Thyroid gland (tissue), 4 donors: ENCODE data around the gene FZD4. TPM values are rescaled to one million over a fixed set of nuclear protein-coding genes. Genes with fewer than 3 reads are reported as not detected.

Experiments used
- DNase-seq, 2 donors: peaks; one replicate each; pipeline ENCODE4 v3.0.0-alpha.2; 2019
- H3K27ac ChIP-seq, 3 donors: fragments of 200-600 bp; sonication (generic); 1 replicate in 2 of 3; 2 replicates in 1 of 3; pipeline ENCODE4 v1.5.1; 2016 to 2019; ENCODE audit warnings: mild to moderate bottlenecking in 1 of 3, moderate library complexity in 1 of 3
- H3K27me3 ChIP-seq: fragments of 200-600 bp; sonication (generic); one replicate; pipeline ENCODE4 v1.5.1; 2019
- H3K36me3 ChIP-seq, 2 donors: fragments of 200-600 bp; sonication (generic); one replicate each; pipeline ENCODE4 v1.5.1; 2016 to 2019
- H3K4me1 ChIP-seq, 2 donors: fragments of 200-600 bp; sonication (generic); one replicate each; pipeline ENCODE4 v1.5.1; 2017 to 2019
- H3K4me3 ChIP-seq, 3 donors: fragments of 200-600 bp; sonication (generic); replicated peaks in 1 of 3; 1 replicate in 2 of 3; 2 replicates in 1 of 3; pipeline ENCODE4 v1.5.1; 2016; ENCODE audit warnings: mild to moderate bottlenecking in 1 of 3
- H3K9me3 ChIP-seq: fragments of 200-600 bp; sonication (generic); one replicate; pipeline ENCODE4 v1.5.1; 2017
- CTCF ChIP-seq, 6 experiments: fragments of 200-600 bp in 3 of 6; fragments of 450-650 bp in 3 of 6; sonication (generic) in 3 of 6; IDR thresholded peaks; one replicate each; pipeline ENCODE4 v1.5.1; 2016 to 2019; ENCODE audit warnings: antibody characterized with exemption in 6 of 6, mild to moderate bottlenecking in 2 of 6, inconsistent platforms in 1 of 6, moderate library complexity in 1 of 6
- POLR2A ChIP-seq, 2 donors: fragments of 450-650 bp; IDR thresholded peaks; one replicate each; pipeline ENCODE4 v1.6.1; 2017; ENCODE audit warnings: antibody characterized with exemption in 2 of 2, mild to moderate bottlenecking in 2 of 2, moderate library complexity in 1 of 2
- WGBS, 2 donors: methylation state at CpG; one replicate each; pipeline ENCODE4 v1.1.5; 2017; 5-methylcytosine and 5-hydroxymethylcytosine counted together
- intact Hi-C: fragments of 100-400 bp; cut with DNase I; formaldehyde crosslinking; loops from one replicate; pipeline ENCODE4 v1.15.1; 2023
- total RNA-seq, 4 donors: library from RNA; depleted of rRNA; stranded (reverse); fragments of >200 nt; gene quantifications; one replicate each; pipeline ENCODE4 v1.2.3, GENCODE V29; 2016

FZD4 gene
- total RNA-seq, 4 donors from 2014 or later = 32.9 to 70.8 (median 48.0) TPM

GRCh38 chr11:86910592-86910991 lies 44.6 kb downstream of the FZD4 start:
- Histone ChIP-seq H3K27ac (no peak overlapping the region), H3K9me3 (no peaks in the 10 kb centered on the region), H3K27me3 (no peaks in the 10 kb centered on the region), H3K4me3 (no peak overlapping the region), H3K4me1 (no peaks in the 10 kb centered on the region), H3K36me3 (no peaks in the 10 kb centered on the region)
- no peak for DNase-seq
- TF ChIP-seq CTCF (IDR thresholded peaks at IDR 0.05) (no peak), POLR2A (IDR thresholded peaks at IDR 0.05) (no peak)
- 84 to 87% methylated on average over 3 of the region's 3 CpGs for WGBS, 2 donors
- intact Hi-C loops = no loop called here

GRCh38 chr11:86906198-86906597 lies 49.0 kb downstream of the FZD4 start:
- intact Hi-C loops = no loop called here
- DNase-seq = no peak
- H3K36me3 ChIP-seq = no peaks in the 10 kb centered on the region
- WGBS, 2 donors = 87% methylated on average over 18 to 23 of the region's 24 CpGs
- H3K4me3 ChIP-seq = no peak overlapping the region
- H3K4me1 ChIP-seq = no peaks in the 10 kb centered on the region
- H3K27ac ChIP-seq = no peak overlapping the region
- no peaks in the 10 kb centered on the region for H3K9me3 ChIP-seq
- no peaks in the 10 kb centered on the region for H3K27me3 ChIP-seq
- TF ChIP-seq POLR2A (IDR thresholded peaks at IDR 0.05) (no peak), CTCF (IDR thresholded peaks at IDR 0.05) (no peak)

- no peaks in the 10 kb centered on the region for H3K4me1 ChIP-seq
- no peaks in the 10 kb centered on the region for H3K27me3 ChIP-seq
- H3K27ac ChIP-seq = no peak overlapping the region
- no peak for DNase-seq
- TF ChIP-seq POLR2A (IDR thresholded peaks at IDR 0.05) = no peak
- H3K36me3 ChIP-seq = no peaks in the 10 kb centered on the region
- intact Hi-C loops = no loop called here
- WGBS, 2 donors = 97% methylated on average over 3 of the region's 3 CpGs
- no peak overlapping the region for H3K4me3 ChIP-seq
- no peaks in the 10 kb centered on the region for H3K9me3 ChIP-seq
Measured at GRCh38 chr11:86905252-86905651, 49.9 kb downstream of the FZD4 start.

GRCh38 chr11:86904001-86904400 lies 51.2 kb downstream of the FZD4 start:
- TF ChIP-seq POLR2A (IDR thresholded peaks at IDR 0.05) (no peak), CTCF (IDR thresholded peaks at IDR 0.05) (no peak)
- Histone ChIP-seq H3K36me3 (no peaks in the 10 kb centered on the region), H3K9me3 (no peaks in the 10 kb centered on the region), H3K27me3 (no peaks in the 10 kb centered on the region), H3K4me3 (no peak overlapping the region), H3K4me1 (no peaks in the 10 kb centered on the region), H3K27ac (no peak overlapping the region)
- DNase-seq = no peak
- intact Hi-C loops = no loop called here
- 85 to 92% methylated on average over 2 of the region's 2 CpGs for WGBS, 2 donors

GRCh38 chr11:86902345-86902744 lies 52.9 kb downstream of the FZD4 start:
- no peaks in the 10 kb centered on the region for H3K27me3 ChIP-seq
- intact Hi-C loops = no loop called here
- no peak for TF ChIP-seq POLR2A (IDR thresholded peaks at IDR 0.05)
- TF ChIP-seq CTCF (IDR thresholded peaks at IDR 0.05) = no peak
- DNase-seq = no peak
- no peaks in the 10 kb centered on the region for H3K9me3 ChIP-seq
- 73 to 90% methylated on average over 1 of the region's 1 CpG for WGBS, 2 donors
- H3K4me3 ChIP-seq = no peak overlapping the region
- no peaks in the 10 kb centered on the region for H3K36me3 ChIP-seq
- no peak overlapping the region for H3K27ac ChIP-seq
- no peaks in the 10 kb centered on the region for H3K4me1 ChIP-seq

GRCh38 chr11:86901599-86901998 lies 53.6 kb downstream of the FZD4 start:
- H3K4me3 ChIP-seq = no peak overlapping the region
- TF ChIP-seq CTCF (IDR thresholded peaks at IDR 0.05) (no peak), POLR2A (IDR thresholded peaks at IDR 0.05) (no peak)
- no peaks in the 10 kb centered on the region for H3K9me3 ChIP-seq
- intact Hi-C loops = no loop called here
- H3K27me3 ChIP-seq = no peaks in the 10 kb centered on the region
- DNase-seq = no peak
- H3K36me3 ChIP-seq = no peaks in the 10 kb centered on the region
- H3K27ac ChIP-seq = no peak overlapping the region
- peaks cover 0 to 4% of the 10 kb centered on the region in 2 donors for H3K4me1 ChIP-seq
- 90 to 98% methylated on average over 3 of the region's 3 CpGs for WGBS, 2 donors
